Measurements from ENCODE around the gene ZDHHC3.

The ZDHHC3 gene

GRCh38 chr3:44918581-44918980 lies 57.4 kb downstream of the ZDHHC3 start:
- H3K27ac Mint-ChIP-seq: no peak overlapping the region
- no peaks in the 10 kb centered on the region for H3K9me3 Mint-ChIP-seq
- H3K4me3 Mint-ChIP-seq: no peak overlapping the region
- peaks cover 12% of the 10 kb centered on the region for H3K36me3 Mint-ChIP-seq
- H3K27me3 Mint-ChIP-seq: no peaks in the 10 kb centered on the region
- no peaks in the 10 kb centered on the region for H3K4me1 Mint-ChIP-seq
- no peak for DNase-seq (ENCODE audit: low spot score in 2 of 2)
- no peak for ATAC-seq (ENCODE audit: low read depth)

GRCh38 chr3:44918087-44918486 lies 57.9 kb downstream of the ZDHHC3 start:
- no peaks in the 10 kb centered on the region for H3K9me3 Mint-ChIP-seq
- ATAC-seq (ENCODE audit: low read depth) (no peak), DNase-seq (ENCODE audit: low spot score in 2 of 2) (no peak)
- no peak overlapping the region for H3K4me3 Mint-ChIP-seq
- H3K27ac Mint-ChIP-seq: no peak overlapping the region
- no peaks in the 10 kb centered on the region for H3K4me1 Mint-ChIP-seq
- peaks cover 12% of the 10 kb centered on the region for H3K36me3 Mint-ChIP-seq
- no peaks in the 10 kb centered on the region for H3K27me3 Mint-ChIP-seq

GRCh38 chr3:44915702-44916438 lies 60.1 kb downstream of the ZDHHC3 start:
- ATAC-seq (ENCODE audit: low read depth) (no peak), DNase-seq (ENCODE audit: low spot score in 2 of 2) (no peak)
- no peaks in the 10 kb centered on the region for H3K9me3 Mint-ChIP-seq
- H3K27ac Mint-ChIP-seq: no peak overlapping the region
- H3K4me3 Mint-ChIP-seq: no peak overlapping the region
- H3K27me3 Mint-ChIP-seq: no peaks in the 10 kb centered on the region
- peaks cover 9% of the 10 kb centered on the region for H3K36me3 Mint-ChIP-seq
- H3K4me1 Mint-ChIP-seq: no peaks in the 10 kb centered on the region

GRCh38 chr3:44914936-44915335 lies 61.0 kb downstream of the ZDHHC3 start:
- Mint-ChIP-seq H3K36me3 (peaks cover 9% of the 10 kb centered on the region), H3K4me1 (no peaks in the 10 kb centered on the region), H3K27me3 (no peaks in the 10 kb centered on the region), H3K27ac (no peak overlapping the region), H3K9me3 (no peaks in the 10 kb centered on the region), H3K4me3 (no peak overlapping the region)
- no peak for ATAC-seq (ENCODE audit: low read depth)
- DNase-seq (ENCODE audit: low spot score in 2 of 2): no peak

DNA sequence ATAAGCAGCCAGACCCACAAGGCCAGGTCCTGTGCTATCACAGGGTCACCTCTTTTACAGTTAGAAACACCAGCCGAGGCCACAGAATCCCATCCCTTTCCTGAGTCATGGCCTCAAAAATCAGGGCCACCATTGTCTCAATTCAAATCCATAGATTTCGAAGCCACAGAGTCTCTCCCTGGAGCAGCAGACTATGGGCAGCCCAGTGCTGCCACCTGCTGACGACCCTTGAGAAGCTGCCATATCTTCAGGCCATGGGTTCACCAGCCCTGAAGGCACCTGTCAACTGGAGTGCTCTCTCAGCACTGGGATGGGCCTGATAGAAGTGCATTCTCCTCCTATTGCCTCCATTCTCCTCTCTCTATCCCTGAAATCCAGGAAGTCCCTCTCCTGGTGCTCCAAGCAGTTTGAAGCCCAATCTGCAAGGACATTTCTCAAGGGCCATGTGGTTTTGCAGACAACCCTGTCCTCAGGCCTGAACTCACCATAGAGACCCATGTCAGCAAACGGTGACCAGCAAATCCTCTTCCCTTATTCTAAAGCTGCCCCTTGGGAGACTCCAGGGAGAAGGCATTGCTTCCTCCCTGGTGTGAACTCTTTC lies 62.0 kb downstream of the ZDHHC3 start:
- no peaks in the 10 kb centered on the region for H3K4me1 Mint-ChIP-seq
- H3K36me3 Mint-ChIP-seq: peaks cover 6% of the 10 kb centered on the region
- H3K27ac Mint-ChIP-seq: no peak overlapping the region
- DNase-seq (ENCODE audit: low spot score in 2 of 2) (peak; percentile 36 to 52), ATAC-seq (ENCODE audit: low read depth) (peak; percentile 56)
- no peak overlapping the region for H3K4me3 Mint-ChIP-seq
- H3K9me3 Mint-ChIP-seq: no peaks in the 10 kb centered on the region
- peaks cover 2% of the 10 kb centered on the region for H3K27me3 Mint-ChIP-seq

DNA sequence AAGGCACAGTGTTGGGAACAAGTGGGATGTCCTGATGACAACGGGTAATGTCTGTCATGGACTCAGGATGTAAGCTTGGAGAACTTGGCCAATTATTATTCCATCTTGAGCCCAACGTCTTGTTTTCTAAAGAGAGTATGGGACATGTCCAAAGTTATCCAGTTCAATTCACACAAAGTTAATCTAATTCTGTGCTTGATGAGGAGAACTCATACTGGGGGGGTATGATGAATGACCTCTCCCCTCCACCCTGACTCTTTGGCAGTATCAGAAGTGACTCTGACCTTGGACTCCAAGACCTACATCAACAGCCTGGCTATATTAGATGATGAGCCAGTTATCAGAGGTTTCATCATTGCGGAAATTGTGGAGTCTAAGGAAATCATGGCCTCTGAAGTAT lies 65.3 kb downstream of the ZDHHC3 start:
- no peaks in the 10 kb centered on the region for H3K9me3 Mint-ChIP-seq
- H3K27me3 Mint-ChIP-seq: peaks cover 4% of the 10 kb centered on the region
- no peak for DNase-seq (ENCODE audit: low spot score in 2 of 2)
- no peak for ATAC-seq (ENCODE audit: low read depth)
- no peaks in the 10 kb centered on the region for H3K4me1 Mint-ChIP-seq
- no peak overlapping the region for H3K27ac Mint-ChIP-seq
- peaks cover 2% of the 10 kb centered on the region for H3K36me3 Mint-ChIP-seq
- H3K4me3 Mint-ChIP-seq: no peak overlapping the region

GRCh38 chr3:44909063-44909462 lies 66.9 kb downstream of the ZDHHC3 start:
- H3K27me3 Mint-ChIP-seq: peaks cover 4% of the 10 kb centered on the region
- DNase-seq (ENCODE audit: low spot score in 2 of 2): no peak
- no peaks in the 10 kb centered on the region for H3K4me1 Mint-ChIP-seq
- no peak overlapping the region for H3K27ac Mint-ChIP-seq
- peaks cover 2% of the 10 kb centered on the region for H3K36me3 Mint-ChIP-seq
- H3K9me3 Mint-ChIP-seq: no peaks in the 10 kb centered on the region
- no peak overlapping the region for H3K4me3 Mint-ChIP-seq
- ATAC-seq (ENCODE audit: low read depth): no peak

GRCh38 chr3:44907612-44908011 lies 68.4 kb downstream of the ZDHHC3 start:
- no peaks in the 10 kb centered on the region for H3K9me3 Mint-ChIP-seq
- H3K27me3 Mint-ChIP-seq: peaks cover 4% of the 10 kb centered on the region
- H3K4me1 Mint-ChIP-seq: no peaks in the 10 kb centered on the region
- H3K4me3 Mint-ChIP-seq: no peak overlapping the region
- H3K36me3 Mint-ChIP-seq: peaks cover 2% of the 10 kb centered on the region
- no peak for DNase-seq (ENCODE audit: low spot score in 2 of 2)
- ATAC-seq (ENCODE audit: low read depth): no peak
- no peak overlapping the region for H3K27ac Mint-ChIP-seq

DNA sequence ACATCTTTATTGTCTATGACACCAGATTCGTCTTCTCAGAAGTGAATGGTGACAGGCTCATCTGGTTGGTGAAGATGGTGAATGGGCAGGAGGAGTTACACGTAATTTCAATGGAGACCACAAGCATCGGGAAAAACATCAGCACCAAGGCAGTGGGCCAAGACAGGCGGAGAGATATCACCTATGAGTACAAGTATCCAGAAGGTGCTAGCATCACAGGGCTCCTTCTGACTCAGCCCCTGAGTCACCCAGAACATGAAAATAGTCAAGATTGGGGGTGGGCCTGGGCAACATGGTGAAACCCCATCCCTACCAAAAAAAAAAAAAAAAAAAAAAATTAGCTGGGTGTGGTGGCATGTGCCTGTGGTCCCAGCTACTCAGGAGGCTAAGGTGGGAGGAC lies 69.0 kb downstream of the ZDHHC3 start:
- Mint-ChIP-seq H3K4me1 (no peaks in the 10 kb centered on the region), H3K4me3 (no peak overlapping the region), H3K36me3 (peaks cover 2% of the 10 kb centered on the region), H3K9me3 (no peaks in the 10 kb centered on the region), H3K27me3 (peaks cover 4% of the 10 kb centered on the region), H3K27ac (no peak overlapping the region)
- DNase-seq (ENCODE audit: low spot score in 2 of 2) (no peak), ATAC-seq (ENCODE audit: low read depth) (no peak)

DNA sequence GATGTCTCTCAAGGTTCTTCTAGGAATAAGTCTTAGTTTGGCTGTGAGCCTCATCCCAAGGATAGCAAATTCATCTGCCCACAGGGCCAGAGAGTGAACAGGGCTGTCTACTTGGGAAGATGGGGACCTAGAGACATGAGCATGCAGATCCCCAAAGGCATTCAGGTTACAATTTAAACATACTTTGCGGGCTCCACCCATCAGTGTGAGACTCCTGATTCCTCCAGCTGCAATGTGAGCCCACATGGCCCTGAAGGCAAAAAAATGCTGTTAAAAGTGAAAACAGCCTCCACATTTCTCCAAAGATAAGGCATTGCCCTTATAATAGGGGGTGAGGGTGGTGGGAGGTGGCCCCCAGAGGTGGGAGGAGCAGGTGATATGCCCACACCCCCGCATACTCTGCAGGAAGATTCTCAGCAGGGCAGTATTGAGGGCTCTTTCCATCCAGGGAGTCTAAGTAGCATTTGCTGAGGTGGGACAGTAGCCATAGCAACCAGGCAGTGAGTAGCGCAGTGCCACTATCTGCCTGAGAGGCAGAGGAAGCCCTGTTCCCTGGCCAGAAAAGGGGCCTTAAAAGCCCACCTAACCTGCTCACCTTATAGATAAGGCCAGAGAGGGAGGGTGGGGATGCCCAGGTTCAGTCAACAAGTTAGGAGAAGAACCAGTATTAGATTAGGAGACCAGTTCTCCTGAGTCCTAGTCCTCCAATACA lies 70.4 kb downstream of the ZDHHC3 start:
- Mint-ChIP-seq H3K27ac (no peak overlapping the region), H3K27me3 (peaks cover 4% of the 10 kb centered on the region), H3K9me3 (no peaks in the 10 kb centered on the region), H3K4me3 (no peak overlapping the region), H3K4me1 (no peaks in the 10 kb centered on the region), H3K36me3 (no peaks in the 10 kb centered on the region)
- DNase-seq (ENCODE audit: low spot score in 2 of 2) (no peak), ATAC-seq (ENCODE audit: low read depth) (no peak)

DNA sequence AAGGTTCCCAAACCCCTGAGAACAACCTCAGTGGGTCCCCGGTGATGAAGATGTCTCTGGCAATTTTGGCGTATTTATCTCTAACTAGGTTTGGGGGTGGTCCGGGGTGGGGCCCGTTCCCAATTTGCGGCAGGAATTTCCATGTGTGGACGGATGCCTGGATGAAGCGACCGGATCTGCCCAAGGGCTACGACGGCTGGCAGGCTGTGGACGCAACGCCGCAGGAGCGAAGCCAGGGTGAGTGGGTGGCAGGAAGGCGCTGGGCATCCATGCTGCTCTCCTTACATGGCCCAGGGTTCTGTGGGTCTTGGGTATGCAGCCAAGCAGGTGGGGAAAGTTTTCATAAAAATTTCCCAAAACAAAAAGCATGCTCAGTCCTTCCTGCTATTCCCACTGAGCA lies 72.2 kb downstream of the ZDHHC3 start:
- ATAC-seq (ENCODE audit: low read depth): no peak
- Mint-ChIP-seq H3K9me3 (no peaks in the 10 kb centered on the region), H3K4me3 (no peak overlapping the region), H3K4me1 (no peaks in the 10 kb centered on the region), H3K36me3 (no peaks in the 10 kb centered on the region), H3K27ac (no peak overlapping the region), H3K27me3 (peaks cover 10% of the 10 kb centered on the region)
- no peak for DNase-seq (ENCODE audit: low spot score in 2 of 2)

- Mint-ChIP-seq H3K36me3 (no peaks in the 10 kb centered on the region), H3K4me3 (no peak overlapping the region), H3K9me3 (no peaks in the 10 kb centered on the region), H3K4me1 (no peaks in the 10 kb centered on the region), H3K27ac (no peak overlapping the region), H3K27me3 (peaks cover 10% of the 10 kb centered on the region)
- ATAC-seq (ENCODE audit: low read depth): no peak
- DNase-seq (ENCODE audit: low spot score in 2 of 2): no peak
Observed at GRCh38 chr3:44903314-44903713, 72.7 kb downstream of the ZDHHC3 start.

DNA sequence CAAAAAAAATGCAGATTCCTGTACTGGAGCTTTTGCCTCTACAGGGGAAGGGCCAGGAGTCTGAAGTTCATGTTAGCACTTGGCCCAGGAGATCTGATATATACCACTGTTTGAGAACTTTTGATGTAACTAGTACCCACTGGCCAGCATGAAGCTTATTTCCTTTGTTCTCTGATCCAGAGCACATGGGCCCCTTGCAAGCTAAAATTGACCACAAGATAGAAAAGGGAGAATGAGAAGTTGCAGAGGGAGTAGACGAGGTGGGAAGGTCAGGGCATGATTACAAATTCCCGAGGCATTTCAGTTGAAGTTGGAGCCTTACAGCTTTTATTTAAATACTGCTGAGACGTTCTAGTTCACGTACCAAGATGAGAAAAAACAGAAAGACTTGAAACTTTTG lies 73.3 kb downstream of the ZDHHC3 start:
- DNase-seq (ENCODE audit: low spot score in 2 of 2) (no peak), ATAC-seq (ENCODE audit: low read depth) (no peak)
- no peaks in the 10 kb centered on the region for H3K36me3 Mint-ChIP-seq
- peaks cover 10% of the 10 kb centered on the region for H3K27me3 Mint-ChIP-seq
- no peak overlapping the region for H3K27ac Mint-ChIP-seq
- no peak overlapping the region for H3K4me3 Mint-ChIP-seq
- no peaks in the 10 kb centered on the region for H3K9me3 Mint-ChIP-seq
- H3K4me1 Mint-ChIP-seq: no peaks in the 10 kb centered on the region

GRCh38 chr3:44899683-44900367 lies 76.1 kb downstream of the ZDHHC3 start:
- DNase-seq (ENCODE audit: low spot score in 2 of 2) (no peak), ATAC-seq (ENCODE audit: low read depth) (no peak)
- H3K27ac Mint-ChIP-seq: no peak overlapping the region
- no peaks in the 10 kb centered on the region for H3K9me3 Mint-ChIP-seq
- peaks cover 8% of the 10 kb centered on the region for H3K27me3 Mint-ChIP-seq
- H3K4me1 Mint-ChIP-seq: peaks cover 2% of the 10 kb centered on the region
- no peaks in the 10 kb centered on the region for H3K36me3 Mint-ChIP-seq
- H3K4me3 Mint-ChIP-seq: no peak overlapping the region
